HG03060 (cell line): ENCODE results near the gene PRKCH.

Source experiments
- ATAC-seq: cut with Tn5 transposase; IDR thresholded peaks from one replicate; pipeline ENCODE4 v1.9.1; 2021; ENCODE audit warnings: low read depth, moderate number of reproducible peaks; ENCODE audit not compliant: unreplicated experiment

PRKCH gene

DNA sequence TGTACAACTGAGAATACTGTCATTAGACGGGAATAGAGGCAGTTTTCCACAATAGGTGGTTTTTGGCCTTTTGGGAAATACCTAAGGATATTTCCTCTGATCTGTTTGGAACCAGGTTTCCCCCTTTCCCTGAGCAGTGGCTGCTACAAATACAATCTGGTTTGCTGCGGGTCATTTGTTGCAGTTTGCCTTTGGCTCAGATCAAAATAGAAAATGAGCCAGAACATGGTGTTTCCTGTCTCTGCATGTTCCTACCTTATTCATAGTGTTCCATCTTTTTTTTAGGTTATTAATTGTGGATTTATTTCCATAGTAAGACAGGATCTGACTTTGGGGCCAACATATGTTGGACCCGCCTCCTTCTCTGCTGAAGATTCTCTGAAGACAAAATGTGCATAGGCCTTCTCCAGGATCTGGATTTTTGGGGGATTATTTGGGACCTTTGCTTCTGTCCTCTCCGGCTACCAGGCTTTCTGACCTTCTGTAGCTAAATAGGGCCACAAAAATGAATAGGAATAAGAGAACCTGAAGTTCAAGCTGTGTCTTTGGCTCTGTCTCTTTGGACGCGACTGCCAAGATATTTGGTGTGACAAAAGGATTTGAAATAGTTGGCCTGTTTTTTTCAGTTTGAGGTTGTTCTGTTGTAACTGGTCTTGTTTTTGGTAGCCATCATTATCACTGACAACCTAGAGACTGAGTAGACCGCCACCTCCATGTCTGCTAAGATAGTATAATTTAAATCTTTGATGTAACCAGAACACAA, 146.9 kb downstream of the PRKCH start:
- no peak for ATAC-seq

DNA sequence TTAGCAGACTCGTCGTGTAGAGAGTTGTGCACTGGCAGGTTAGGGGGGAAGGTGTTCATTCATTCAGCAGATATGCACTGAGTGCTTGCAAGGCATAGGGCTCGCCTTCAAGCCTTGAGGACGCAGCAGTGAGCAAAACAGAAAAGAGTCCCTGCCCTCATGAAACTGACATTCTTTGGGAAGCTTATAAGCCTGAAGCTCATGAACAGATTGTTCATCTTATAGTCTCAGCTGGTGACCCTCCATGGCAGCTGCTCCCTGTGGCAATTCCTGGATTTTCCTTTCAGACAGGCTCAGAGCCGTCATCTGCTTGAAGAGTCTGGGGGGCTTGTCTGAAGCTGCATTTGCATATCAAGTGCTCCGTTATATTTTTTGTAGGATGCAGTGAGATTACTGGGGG, 148.4 kb downstream of the PRKCH start:
- no peak for ATAC-seq

DNA sequence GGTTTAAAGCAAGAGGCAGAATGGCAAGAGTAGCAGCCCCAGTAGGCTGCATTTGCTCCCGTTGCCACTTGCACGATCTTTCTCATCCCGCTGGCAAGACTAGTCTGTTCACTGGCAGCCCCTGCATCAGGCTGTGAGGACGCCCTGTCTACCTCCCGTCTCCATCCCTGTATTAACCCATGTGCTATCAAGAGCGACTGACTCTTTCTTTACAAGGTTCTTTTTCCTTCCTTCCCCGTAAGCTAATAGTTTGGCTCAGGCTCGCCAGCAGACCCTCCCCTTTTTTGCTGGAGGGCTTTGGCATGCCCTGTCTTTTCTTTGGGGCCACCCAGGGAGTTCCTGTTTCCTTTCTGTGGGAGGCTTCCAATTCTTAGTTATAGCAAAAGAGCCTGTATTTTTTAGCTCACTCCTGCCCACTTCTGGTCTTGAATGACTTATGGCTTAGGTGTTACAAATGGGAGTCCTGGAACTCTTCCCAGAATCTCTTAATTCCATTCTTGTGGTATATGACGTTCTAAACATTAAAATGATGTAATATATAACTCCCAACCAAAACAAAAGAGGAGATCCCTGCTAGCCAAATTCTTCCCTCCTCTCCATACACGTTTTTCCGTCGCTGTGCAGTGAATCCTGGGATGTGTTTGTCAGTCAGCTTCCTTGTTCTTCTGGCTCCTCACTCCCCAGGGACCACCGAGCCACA, 149.0 kb downstream of the PRKCH start:
- ATAC-seq = no peak

DNA sequence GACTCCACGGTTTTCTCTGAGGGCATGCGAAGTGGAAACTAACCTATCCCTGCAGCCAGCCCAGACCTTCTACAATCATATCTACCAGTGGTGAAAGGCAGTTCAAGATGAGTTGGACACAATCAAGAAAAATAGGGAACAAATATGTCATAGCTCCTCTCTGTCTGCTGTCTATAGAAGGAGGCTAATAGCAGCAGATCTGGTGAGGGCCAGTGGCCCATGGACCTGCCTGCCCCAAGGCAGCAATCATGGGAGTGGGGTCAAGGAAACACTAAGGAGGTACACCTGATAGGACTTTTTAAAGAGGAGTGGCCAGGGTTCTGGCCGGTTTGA, 149.5 kb downstream of the PRKCH start:
- ATAC-seq = no peak

DNA sequence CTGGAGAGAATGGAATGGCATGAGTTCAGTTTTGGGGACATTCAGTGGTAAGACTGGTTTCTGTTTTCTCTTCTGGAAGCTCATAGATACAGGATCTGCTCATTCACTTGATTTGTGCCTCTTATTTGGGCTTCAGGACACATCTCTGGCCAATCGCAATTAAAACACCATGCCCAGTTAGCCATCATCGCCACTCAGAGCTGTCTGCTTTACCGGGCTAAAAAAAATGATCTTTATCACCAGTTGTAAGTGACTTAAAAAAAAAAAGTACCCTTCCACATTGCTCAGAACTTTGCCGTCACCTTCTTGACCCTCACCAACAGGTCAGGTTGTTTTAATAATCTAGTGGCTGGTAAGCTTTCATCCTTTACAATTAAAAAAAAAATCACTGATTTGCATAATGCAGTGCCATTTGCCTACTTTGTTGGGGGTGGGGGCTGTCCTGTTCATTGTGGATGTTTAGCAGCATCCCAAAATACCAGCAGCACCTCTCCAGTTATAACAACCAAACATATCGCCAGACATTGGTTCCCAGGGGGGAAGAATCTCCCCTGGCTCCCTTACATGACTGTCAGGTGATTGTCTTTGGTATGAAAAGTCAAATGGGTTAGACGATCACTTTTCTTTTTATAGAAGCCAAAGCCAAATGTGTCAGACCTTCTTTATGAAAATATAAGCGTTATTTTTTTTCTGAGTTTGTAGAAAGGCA, 150.1 kb downstream of the PRKCH start:
- no peak for ATAC-seq

DNA sequence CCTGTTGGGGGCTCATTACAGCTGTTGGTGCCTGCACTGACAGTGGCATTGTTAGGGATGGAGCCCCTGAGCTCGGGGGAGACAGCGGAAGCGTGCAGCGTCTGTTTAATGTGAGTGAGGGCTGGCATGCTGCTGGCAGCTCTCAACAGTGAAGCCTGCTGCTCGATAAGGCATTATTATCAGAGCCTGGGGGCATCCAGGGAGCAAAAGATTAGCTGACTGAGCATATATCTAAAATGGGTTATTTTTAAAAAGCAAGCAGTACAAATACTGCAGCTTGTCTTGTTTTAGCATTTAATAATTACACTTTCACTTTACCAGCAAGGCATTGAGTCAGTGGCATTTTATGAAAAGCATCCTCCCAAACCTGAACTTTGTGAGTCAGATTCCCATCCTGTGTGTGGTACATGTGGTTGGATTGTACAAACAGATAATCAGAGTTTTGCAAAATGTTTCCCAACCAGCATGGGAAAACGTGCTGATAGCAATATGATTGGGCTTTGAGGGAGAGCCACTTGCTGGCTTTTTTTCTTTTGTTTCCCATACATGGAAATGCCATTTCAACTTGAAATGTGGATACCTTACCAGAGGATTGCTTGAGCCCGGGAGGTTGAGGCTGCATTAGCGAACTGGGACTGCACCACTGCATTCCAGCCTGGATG, 150.8 kb downstream of the PRKCH start:
- ATAC-seq = no peak

DNA sequence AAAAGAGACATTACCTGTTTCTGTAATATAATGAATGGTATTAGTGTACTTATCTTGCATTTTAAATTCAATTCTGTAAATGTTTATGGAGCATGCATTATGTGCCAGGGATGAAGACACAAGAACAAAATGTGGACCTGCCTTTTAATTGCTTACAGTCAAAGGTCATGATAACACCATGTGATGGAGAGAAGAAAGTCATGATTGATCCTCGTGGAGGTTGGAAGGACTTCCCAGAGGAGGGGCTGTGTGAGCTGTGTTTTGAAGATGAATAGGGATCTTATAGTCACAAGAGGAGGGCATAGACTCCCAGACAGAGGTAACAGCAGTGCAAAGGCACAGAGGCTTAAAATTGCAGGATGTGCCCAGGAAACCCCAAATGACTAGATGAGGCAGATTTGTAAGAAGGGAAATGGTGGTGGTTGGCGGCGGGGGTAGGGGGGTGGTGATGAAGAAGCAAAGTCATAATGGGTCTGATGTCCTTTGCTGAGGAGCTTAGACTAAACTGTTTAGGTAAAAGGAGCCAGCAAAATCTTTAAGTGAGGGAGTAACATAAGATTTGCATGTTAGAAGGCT, 151.5 kb downstream of the PRKCH start:
- no peak for ATAC-seq

DNA sequence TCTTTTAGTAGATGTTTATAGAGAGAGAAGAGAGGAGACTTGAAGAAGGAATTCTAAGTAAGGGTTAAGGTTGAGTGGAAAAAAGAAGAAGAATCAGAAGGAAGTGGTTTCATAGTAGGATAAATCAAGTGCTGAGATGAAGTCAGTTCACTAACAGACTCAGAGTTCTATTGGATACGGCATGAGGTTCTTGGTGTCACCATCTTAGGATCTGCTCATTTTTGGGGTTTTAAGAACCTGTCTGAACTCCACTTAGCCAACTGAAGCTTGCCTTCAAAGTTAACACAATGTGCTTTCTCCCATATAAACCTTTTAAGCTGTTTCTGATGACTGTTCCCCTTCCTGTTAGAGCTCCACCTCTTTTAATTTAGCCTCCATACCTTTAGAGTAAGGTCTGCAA, 152.6 kb downstream of the PRKCH start:
- ATAC-seq = no peak

DNA sequence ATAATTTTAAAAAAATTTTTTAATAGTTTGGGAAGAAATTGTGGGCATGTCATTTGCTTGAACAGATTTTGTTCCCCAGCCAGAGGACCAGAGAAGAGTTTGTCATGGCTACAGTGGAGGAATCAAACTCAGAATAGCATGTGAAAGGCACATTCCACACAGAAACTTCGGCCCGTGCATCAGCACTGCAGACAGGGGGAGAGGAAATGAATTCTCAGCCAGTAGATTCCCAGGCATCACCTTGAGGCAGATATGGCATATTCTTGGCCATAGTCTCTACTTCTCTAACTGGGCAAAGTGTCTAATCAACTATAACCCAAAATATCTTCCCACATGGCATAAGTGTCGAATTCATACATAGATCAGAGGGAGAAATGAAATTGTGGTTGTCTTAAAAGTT, 153.3 kb downstream of the PRKCH start:
- ATAC-seq = no peak

DNA sequence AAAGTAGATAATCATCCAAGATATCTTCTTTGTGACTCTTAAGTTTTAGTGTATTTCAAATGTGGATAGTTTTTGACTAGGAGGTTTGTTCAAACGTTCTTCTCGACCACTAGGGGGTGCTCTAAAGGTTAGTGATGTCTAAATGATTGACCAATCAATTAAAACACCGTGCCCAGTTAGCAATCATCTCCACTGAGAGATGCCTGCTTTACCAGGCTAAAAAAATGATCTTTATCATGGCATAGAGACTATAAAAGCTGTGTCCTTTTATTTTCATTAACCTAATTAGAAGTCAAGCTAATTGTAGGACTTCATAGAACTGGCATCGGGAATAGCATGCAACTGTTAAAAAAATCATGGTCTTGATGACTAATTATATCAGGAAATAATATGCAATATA, 153.9 kb downstream of the PRKCH start:
- ATAC-seq = no peak

DNA sequence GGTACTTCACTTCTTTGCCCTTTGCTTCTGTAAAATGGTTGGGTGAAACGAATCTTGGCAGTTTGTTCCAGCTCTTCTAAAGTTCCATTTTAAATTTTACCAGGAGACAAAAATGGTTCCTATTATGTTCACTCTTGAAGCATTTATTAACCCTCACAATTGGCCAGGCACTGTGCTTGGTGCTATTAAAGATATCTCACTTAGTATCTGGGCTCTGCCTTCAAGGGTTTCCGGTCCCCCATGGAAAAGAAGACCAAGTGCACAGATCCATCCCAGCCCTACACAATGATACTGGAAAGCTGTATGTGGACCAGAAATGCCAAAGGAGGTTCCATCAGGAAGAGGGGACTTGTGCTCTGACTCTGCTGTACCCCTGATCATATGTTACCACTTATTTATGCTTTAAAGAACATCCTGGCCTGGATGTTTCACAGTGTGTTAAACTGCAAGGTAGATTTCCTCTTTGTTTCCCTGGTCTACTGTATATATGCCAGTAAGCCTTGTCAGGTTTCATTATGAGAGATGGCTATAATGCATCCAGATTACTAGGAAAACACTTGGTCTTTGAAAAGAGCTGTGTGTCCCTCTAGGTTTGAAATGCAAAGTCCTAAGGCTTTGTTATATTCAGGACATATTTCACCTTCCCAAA, 154.8 kb downstream of the PRKCH start:
- no peak for ATAC-seq

DNA sequence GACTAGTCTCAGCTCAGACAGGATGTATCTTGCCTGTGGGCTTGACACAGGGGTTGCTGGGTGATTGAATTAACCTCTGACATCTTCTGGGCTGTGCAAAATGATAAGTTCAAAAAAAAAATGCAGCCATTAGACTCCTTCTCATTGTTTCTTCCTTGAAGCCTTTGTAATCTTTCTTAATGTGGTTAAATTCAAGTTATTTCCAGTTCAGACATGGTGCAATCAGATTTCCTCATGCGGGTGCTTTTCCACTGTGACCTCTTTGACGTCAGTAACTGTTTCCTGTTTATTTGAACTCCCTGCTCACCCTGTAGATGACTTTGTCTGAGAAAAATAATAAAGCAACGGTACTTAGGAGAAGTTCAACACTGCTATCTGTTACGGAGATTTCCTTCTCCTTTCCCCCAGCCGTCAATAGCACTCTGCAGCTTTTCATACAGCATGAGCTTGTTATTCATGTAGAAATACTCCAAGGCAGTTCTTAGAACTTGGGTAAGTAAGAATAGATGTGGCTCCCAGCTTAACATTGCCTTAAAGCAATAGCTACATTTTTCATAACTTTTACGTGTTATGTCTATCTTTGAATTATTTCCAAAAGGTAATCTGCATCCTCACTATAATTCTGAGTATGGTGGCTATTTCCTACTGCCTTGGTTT, 155.5 kb downstream of the PRKCH start:
- no peak for ATAC-seq

DNA sequence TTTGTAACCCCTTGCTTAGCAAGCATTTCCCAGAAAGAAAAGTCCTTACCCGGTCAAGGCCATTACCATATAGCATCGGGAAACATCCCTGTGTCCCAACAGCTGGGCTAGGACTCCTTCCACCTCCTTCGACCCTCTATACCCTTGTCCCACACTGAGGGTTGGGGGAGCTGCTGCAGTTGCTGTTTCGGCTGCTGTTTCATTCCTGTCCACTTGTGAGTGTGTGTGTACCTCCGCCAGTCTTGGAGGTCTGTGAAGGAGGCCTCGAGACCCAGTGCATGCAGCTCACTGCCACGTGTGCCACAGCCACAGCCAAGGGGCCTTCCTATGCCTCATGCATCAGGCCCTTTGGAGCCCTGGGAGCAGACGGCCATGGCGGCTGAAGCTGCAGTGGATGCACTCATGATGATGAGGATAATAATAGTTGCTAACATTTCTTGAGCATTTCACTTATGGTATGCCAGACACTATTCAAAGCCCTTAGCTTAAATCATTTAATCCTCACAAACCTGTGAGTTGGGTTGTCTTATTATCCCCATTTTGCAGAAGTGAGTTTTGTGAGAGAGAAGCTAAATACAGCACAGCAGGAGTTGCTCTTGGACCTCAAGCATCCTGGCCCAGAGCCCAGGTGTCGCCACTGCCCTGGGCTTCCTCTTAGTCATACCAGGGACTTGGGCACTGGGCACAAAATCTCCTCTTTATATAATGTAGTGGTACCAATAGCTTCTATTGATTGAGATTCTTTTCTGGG, 156.5 kb downstream of the PRKCH start:
- no peak for ATAC-seq

DNA sequence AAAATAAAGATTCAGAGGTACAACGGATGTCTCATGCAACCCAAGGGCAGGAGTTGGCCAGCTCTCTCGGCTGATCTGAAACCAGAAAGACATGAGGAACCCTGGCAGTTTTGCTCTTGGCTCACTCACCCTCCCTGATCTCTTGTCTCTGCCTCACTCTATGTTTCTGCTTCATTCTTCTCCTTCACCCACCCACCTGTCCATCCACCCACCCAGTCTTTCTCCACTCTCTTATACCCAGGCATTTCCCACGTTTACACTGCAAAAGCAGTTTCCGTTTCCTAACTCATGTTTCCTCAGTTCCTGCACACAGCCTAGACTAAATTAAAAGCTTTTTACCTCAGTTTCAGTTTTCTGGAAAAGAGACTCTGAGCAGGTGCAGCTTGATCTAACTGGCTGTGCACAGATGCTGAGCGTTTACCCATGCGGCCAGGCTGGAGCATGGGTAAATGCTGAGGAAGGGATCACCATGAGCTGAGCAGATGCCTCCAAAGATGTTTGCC, 157.6 kb downstream of the PRKCH start:
- peak; percentile 32 for ATAC-seq

DNA sequence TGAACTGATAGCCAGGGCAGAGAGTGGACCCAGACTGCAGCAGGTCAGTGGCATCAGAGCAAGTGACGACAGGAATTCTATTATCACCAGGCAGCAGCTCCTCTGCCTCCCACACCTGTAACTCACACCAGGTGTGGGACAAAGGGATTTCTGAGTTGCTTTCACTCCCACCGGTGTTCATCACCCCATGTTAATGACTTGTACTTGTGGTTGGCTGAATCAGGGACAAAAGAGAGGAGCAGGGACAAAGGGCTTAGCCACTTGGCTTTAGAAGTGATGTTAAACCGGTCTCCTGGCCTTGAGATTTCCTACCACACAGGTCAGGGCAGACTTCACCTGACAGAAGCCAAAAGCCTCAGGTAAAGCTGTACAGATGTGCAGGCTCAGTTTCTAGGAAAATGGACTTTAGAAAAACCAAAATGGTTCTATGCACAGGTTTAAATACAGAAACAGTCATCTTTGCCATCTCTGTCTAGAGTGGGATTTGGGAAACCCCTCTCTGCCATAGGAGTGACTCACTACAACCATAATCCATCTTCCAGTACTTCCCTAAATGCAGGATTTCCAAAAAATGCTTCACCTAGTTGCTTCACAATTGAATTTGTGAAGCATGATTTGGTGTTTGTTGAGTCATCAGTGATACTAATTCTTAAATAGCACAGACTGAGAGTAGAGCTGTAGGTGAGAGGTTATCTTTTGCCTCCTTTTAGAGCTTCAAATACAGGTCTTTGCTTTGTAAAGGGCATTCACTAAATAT, 158.5 kb downstream of the PRKCH start:
- no peak for ATAC-seq

DNA sequence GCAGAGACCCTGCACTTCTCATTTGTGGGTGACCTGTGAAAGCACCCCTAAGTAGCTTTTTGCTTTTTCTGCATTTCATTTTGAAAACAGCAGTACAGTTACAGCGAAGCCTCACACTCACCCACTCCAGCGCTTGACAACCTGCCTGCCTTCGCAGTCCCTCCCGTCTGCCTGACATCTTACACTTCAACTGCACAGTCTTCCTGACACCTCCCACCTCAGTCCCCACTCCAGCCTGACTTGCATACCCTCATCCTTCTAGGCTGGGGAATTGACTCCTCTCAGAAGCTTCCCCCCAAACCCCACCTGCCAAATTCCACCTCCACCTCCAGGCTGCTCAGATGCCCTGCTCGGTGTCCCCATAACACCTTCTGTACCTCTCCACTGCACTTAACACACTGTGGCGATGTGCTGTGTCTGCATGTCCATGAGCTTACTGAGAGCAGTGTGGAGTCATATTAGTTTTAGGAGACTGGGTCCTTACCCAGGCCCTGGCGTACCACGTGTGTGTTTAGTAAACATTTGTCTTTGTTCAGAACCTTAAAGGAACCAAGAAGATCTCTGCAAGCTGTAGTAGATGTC, 159.4 kb downstream of the PRKCH start:
- no peak for ATAC-seq

DNA sequence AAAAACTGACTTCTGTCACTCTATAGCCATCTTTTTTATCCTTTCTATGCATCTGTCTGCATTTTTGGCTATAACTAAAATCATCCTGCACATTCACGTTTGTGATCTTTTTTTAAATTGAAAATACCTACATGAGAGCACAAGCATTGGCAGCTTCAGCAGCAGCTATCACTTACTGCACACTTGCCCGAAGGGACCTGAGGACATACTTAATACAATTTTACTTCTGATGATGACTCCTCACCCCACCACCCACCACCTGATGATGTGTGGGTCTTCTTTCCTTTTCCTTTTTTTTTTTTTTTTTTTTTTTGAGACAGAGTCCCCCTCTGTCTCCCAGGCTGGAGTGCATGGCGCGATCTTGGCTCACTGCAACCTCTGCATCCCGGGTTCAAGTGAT, 160.3 kb downstream of the PRKCH start:
- ATAC-seq = no peak
